ENCODE data around the gene GLRX3. TPM values are rescaled to one million over a fixed set of nuclear protein-coding genes. Genes with fewer than 3 reads are reported as not detected.

Gene GLRX3
- polyA plus RNA-seq, 1 of the 3 experiments (the other 2 are of a cell fraction), result 93.8 TPM

- Histone ChIP-seq H3F3A (replicated peaks; ENCODE audit: insufficient read depth) (peaks cover 3% of the 10 kb centered on the region), H3K36me3 (replicated peaks in 1 of 2; ENCODE audit: control insufficient read depth in 1 of 2, insufficient read depth in 2 of 2, low read length in 1 of 2) (peaks cover 38 to 51% of the 10 kb centered on the region in 2 experiments), H3K27ac (ENCODE audit: low read depth in 2 of 2, low read length in 1 of 2) (no peak overlapping the region), H3K4me2 (no peak overlapping the region), H3K79me2 (ENCODE audit: insufficient read depth) (peaks cover 13% of the 10 kb centered on the region), H4K20me1 (ENCODE audit: insufficient read depth) (no peaks in the 10 kb centered on the region), H3K27me3 (ENCODE audit: insufficient read depth) (no peaks in the 10 kb centered on the region), H2AFZ (ENCODE audit: low read depth) (no peak overlapping the region), H3K9me2 (no peaks in the 10 kb centered on the region), H3K4me3 (ENCODE audit: low read depth in 2 of 2, low read length in 1 of 2) (no peak overlapping the region), H3K9ac (no peak overlapping the region), H3K4me1 (ENCODE audit: control insufficient read depth in 1 of 2, insufficient read depth in 2 of 2, low read depth in 1 of 2, low read length in 1 of 2) (no peaks in the 10 kb centered on the region), H3K9me3 (no peaks in the 10 kb centered on the region)
- no peak for TF ChIP-seq NFIC (IDR thresholded peaks at IDR 0.05; ENCODE audit: borderline replicate concordance)
- TF ChIP-seq TAF1 (IDR thresholded peaks at IDR 0.05; ENCODE audit: borderline replicate concordance, low read depth, low read length), result no peak
- CTCF ChIA-PET, result interaction anchor here (1.3 to 1.7 kb wide), 3 partner anchors 15 to 46 kb away, joined by 4 to 6 read pairs (median 4); no protein-coding TSS in a partner anchor
- POLR2A ChIA-PET, result no interaction called here
- WGBS (ENCODE audit: low lambda C conversion rate), result 51% methylated on average over 2 of the region's 2 CpGs
- DNase-seq, result no peak
These were observed 38.1 kb downstream of the GLRX3 start for GRCh38 chr10:130174328-130174727.

- H3F3A ChIP-seq (replicated peaks; ENCODE audit: insufficient read depth), result peaks cover 4% of the 10 kb centered on the region
- peaks cover 11% of the 10 kb centered on the region for H3K79me2 ChIP-seq (ENCODE audit: insufficient read depth)
- 97% methylated on average over 4 of the region's 4 CpGs for WGBS (ENCODE audit: low lambda C conversion rate)
These were observed 38.9 kb downstream of the GLRX3 start for GRCh38 chr10:130175074-130175473.

More at GRCh38 chr10:130175074-130175473, 38.9 kb downstream of the GLRX3 start:
- Histone ChIP-seq H3K27me3 (ENCODE audit: insufficient read depth) (no peaks in the 10 kb centered on the region), H4K20me1 (ENCODE audit: insufficient read depth) (no peaks in the 10 kb centered on the region), H3K9me2 (no peaks in the 10 kb centered on the region), H3K9ac (no peak overlapping the region), H3K36me3 (replicated peaks in 1 of 2; ENCODE audit: control insufficient read depth in 1 of 2, insufficient read depth in 2 of 2, low read length in 1 of 2) (peaks cover 33 to 43% of the 10 kb centered on the region in 2 experiments), H3K9me3 (no peaks in the 10 kb centered on the region), H2AFZ (ENCODE audit: low read depth) (no peak overlapping the region), H3K27ac (ENCODE audit: low read depth in 2 of 2, low read length in 1 of 2) (no peak overlapping the region), H3K4me2 (no peak overlapping the region), H3K4me3 (ENCODE audit: low read depth in 2 of 2, low read length in 1 of 2) (no peak overlapping the region), H3K4me1 (ENCODE audit: control insufficient read depth in 1 of 2, insufficient read depth in 2 of 2, low read depth in 1 of 2, low read length in 1 of 2) (no peaks in the 10 kb centered on the region)
- ChIA-PET POLR2A (no interaction called here), CTCF (interaction anchor here (1.4 to 1.7 kb wide), 2 partner anchors 14 to 16 kb away, joined by 4 to 6 read pairs; no protein-coding TSS in a partner anchor)
- DNase-seq, result no peak
- TF ChIP-seq GABPA (IDR thresholded peaks at IDR 0.05; ENCODE audit: low read depth) (no peak), REST (IDR thresholded peaks at IDR 0.05; ENCODE audit: low read depth, low read length) (no peak), CHD2 (IDR thresholded peaks at IDR 0.05; ENCODE audit: low read length, partially characterized antibody) (no peak)
